Peyer's patch (tissue), 4 donors: ENCODE measurements around the gene PSD2. TPM values are rescaled to one million over a fixed set of nuclear protein-coding genes. Genes with fewer than 3 reads are reported as not detected.
A peak's percentile ranks its signal among the peaks of the same experiment; 100 is the strongest.

Experiments
- DNase-seq, 3 donors: peaks; one replicate each; pipeline ENCODE4 v3.0.0-alpha.2; 2017 to 2019
- H3K27ac ChIP-seq, 4 donors: fragments of 200-600 bp; sonication (generic); one replicate each; pipeline ENCODE4 v1.5.1; 2016 to 2019
- H3K27me3 ChIP-seq, 2 donors: fragments of 200-600 bp; sonication (generic); one replicate each; pipeline ENCODE4 v1.5.1; 2019
- H3K36me3 ChIP-seq, 3 donors: fragments of 200-600 bp; sonication (generic); one replicate each; pipeline ENCODE4 v1.5.1; 2016 to 2019
- H3K4me1 ChIP-seq, 4 donors: fragments of 200-600 bp; sonication (generic); one replicate each; pipeline ENCODE4 v1.5.1; 2016 to 2019
- H3K4me3 ChIP-seq, 4 donors: fragments of 200-600 bp; sonication (generic); 1 replicate in 3 of 4; 2 replicates in 1 of 4; pipeline ENCODE4 v1.5.1; 2016 to 2019; ENCODE audit warnings: mild to moderate bottlenecking in 1 of 4
- H3K9me3 ChIP-seq, 4 donors: fragments of 200-600 bp; sonication (generic); one replicate each; pipeline ENCODE4 v1.5.1; 2016 to 2019; ENCODE audit warnings: mild to moderate bottlenecking in 1 of 4
- CTCF ChIP-seq, 6 experiments: fragments of 450-650 bp in 4 of 6; fragments of 200-600 bp in 2 of 6; sonication (generic) in 1 of 6; IDR thresholded peaks; one replicate each; pipeline ENCODE4 v1.5.1; 2017 to 2019; ENCODE audit warnings: antibody characterized with exemption in 6 of 6, mild to moderate bottlenecking in 3 of 6, moderate library complexity in 1 of 6
- POLR2A ChIP-seq, 2 donors: fragments of 450-650 bp; IDR thresholded peaks; one replicate each; pipeline ENCODE4 v1.5.1; 2017; ENCODE audit warnings: antibody characterized with exemption in 2 of 2, mild to moderate bottlenecking in 2 of 2, moderate library complexity in 2 of 2
- total RNA-seq, 4 donors: library from RNA; depleted of rRNA; stranded (reverse); fragments of >200 nt; gene quantifications; one replicate each; pipeline ENCODE4 v1.1.0, GENCODE V29; 2016

Gene PSD2
- total RNA-seq, 4 donors from 2014 or later = not detected

GRCh38 chr5:139757727-139758509, 37.7 kb upstream of the PSD2 start:
- TF ChIP-seq POLR2A (IDR thresholded peaks at IDR 0.05) (no peak), CTCF (IDR thresholded peaks at IDR 0.05) (no peak)
- DNase-seq = peak in 1 of 3 donors; percentile 22
- no peak overlapping the region for H3K27ac ChIP-seq
- H3K36me3 ChIP-seq = no peaks in the 10 kb centered on the region
- peaks cover 0 to 22% of the 10 kb centered on the region in 2 donors for H3K27me3 ChIP-seq
- no peaks in the 10 kb centered on the region for H3K9me3 ChIP-seq
- H3K4me1 ChIP-seq = peaks cover 0 to 12% (median 8%) of the 10 kb centered on the region in 4 donors
- H3K4me3 ChIP-seq = no peak overlapping the region

GRCh38 chr5:139758510-139759075, 37.0 kb upstream of the PSD2 start:
- no peaks in the 10 kb centered on the region for H3K9me3 ChIP-seq
- H3K27me3 ChIP-seq = peaks cover 0 to 22% of the 10 kb centered on the region in 2 donors
- no peak for DNase-seq
- TF ChIP-seq CTCF (IDR thresholded peaks at IDR 0.05) (no peak), POLR2A (IDR thresholded peaks at IDR 0.05) (no peak)
- peaks cover 0 to 12% (median 8%) of the 10 kb centered on the region in 4 donors for H3K4me1 ChIP-seq
- H3K27ac ChIP-seq = no peak overlapping the region
- no peaks in the 10 kb centered on the region for H3K36me3 ChIP-seq
- no peak overlapping the region for H3K4me3 ChIP-seq

GRCh38 chr5:139759219-139759721, 36.3 kb upstream of the PSD2 start:
- Histone ChIP-seq H3K9me3 (no peaks in the 10 kb centered on the region), H3K27ac (no peak overlapping the region), H3K4me1 (peaks cover 0 to 15% (median 8%) of the 10 kb centered on the region in 4 donors), H3K27me3 (peaks cover 0 to 22% of the 10 kb centered on the region in 2 donors), H3K4me3 (no peak overlapping the region), H3K36me3 (no peaks in the 10 kb centered on the region)
- DNase-seq = no peak
- TF ChIP-seq CTCF (IDR thresholded peaks at IDR 0.05) (no peak), POLR2A (IDR thresholded peaks at IDR 0.05) (no peak)

- Histone ChIP-seq H3K27ac (no peak overlapping the region), H3K4me1 (peaks cover 0 to 19% (median 8%) of the 10 kb centered on the region in 4 donors), H3K9me3 (no peaks in the 10 kb centered on the region), H3K36me3 (no peaks in the 10 kb centered on the region), H3K4me3 (no peak overlapping the region), H3K27me3 (peaks cover 0 to 12% of the 10 kb centered on the region in 2 donors)
- peak in 1 of 3 donors; percentile 46 for DNase-seq
- no peak for TF ChIP-seq POLR2A (IDR thresholded peaks at IDR 0.05)
- no peak for TF ChIP-seq CTCF (IDR thresholded peaks at IDR 0.05)
Measured at GRCh38 chr5:139760066-139761056, 35.2 kb upstream of the PSD2 start.

GRCh38 chr5:139761057-139761450, 34.6 kb upstream of the PSD2 start:
- no peak overlapping the region for H3K27ac ChIP-seq
- peaks cover 0 to 14% (median 4%) of the 10 kb centered on the region in 4 donors for H3K4me1 ChIP-seq
- no peaks in the 10 kb centered on the region for H3K36me3 ChIP-seq
- H3K9me3 ChIP-seq = no peaks in the 10 kb centered on the region
- TF ChIP-seq CTCF (IDR thresholded peaks at IDR 0.05) (no peak), POLR2A (IDR thresholded peaks at IDR 0.05) (no peak)
- DNase-seq = no peak
- H3K4me3 ChIP-seq = no peak overlapping the region
- H3K27me3 ChIP-seq = peaks cover 0 to 7% of the 10 kb centered on the region in 2 donors
